Activated T-helper 2 cell treated with anti-CD3 and anti-CD28 coated beads, Interferon-gamma antibody, Interleukin-2, Interleukin-4, amounts not matched to agents 10 μg/mL and 5 μg/mL and 100 μg/mL, durations not matched to agents 14 hours and 24 hours and 36 hours (primary cell): ENCODE results near the gene STK36. TPM values are rescaled to one million over a fixed set of nuclear protein-coding genes. Genes with fewer than 3 reads are reported as not detected.

Source experiments
- DNase-seq: peaks from one replicate; pipeline ENCODE4 v3.0.0; 2021; ENCODE audit warnings: low spot score
- H3K27ac Mint-ChIP-seq: one replicate; pipeline ENCODE4 v1.8.0; 2021; ENCODE audit warnings: mixed read lengths
- H3K27me3 Mint-ChIP-seq: one replicate; pipeline ENCODE4 v1.8.0; 2021; ENCODE audit warnings: low read depth, mixed read lengths
- H3K36me3 Mint-ChIP-seq: one replicate; pipeline ENCODE4 v1.8.0; 2021; ENCODE audit warnings: low read depth, mixed read lengths
- H3K4me1 Mint-ChIP-seq: one replicate; pipeline ENCODE4 v1.8.0; 2021; ENCODE audit warnings: low read depth, mixed read lengths
- H3K4me3 Mint-ChIP-seq: one replicate; pipeline ENCODE4 v1.8.0; 2021; ENCODE audit warnings: low read depth, mild to moderate bottlenecking, moderate library complexity, mixed read lengths
- H3K9me3 Mint-ChIP-seq: one replicate; pipeline ENCODE4 v1.8.0; 2021; ENCODE audit warnings: mixed read lengths
- intact Hi-C: fragments of 100-400 bp; cut with micrococcal nuclease; formaldehyde crosslinking; loops from one replicate; pipeline ENCODE4 v1.15.1; 2023
- total RNA-seq: library from RNA; stranded (reverse); gene quantifications from 2 replicates; pipeline ENCODE4 v1.2.3, GENCODE V29; 2022

The STK36 gene
- total RNA-seq, 1 donor from 2014 or later: 14.4 TPM

- peaks cover 35% of the 10 kb centered on the region for H3K36me3 Mint-ChIP-seq
- peaks cover 24% of the 10 kb centered on the region for H3K4me1 Mint-ChIP-seq
- H3K27me3 Mint-ChIP-seq: no peaks in the 10 kb centered on the region
- no peak overlapping the region for H3K27ac Mint-ChIP-seq
- intact Hi-C loops: no loop called here
- no peak overlapping the region for H3K4me3 Mint-ChIP-seq
- peaks cover 12% of the 10 kb centered on the region for H3K9me3 Mint-ChIP-seq
- no peak for DNase-seq
These were observed 54.2 kb downstream of the STK36 start for GRCh38 chr2:218726004-218726574.

GRCh38 chr2:218727502-218728165 is 55.7 kb downstream of the STK36 start:
- peaks cover 41% of the 10 kb centered on the region for H3K36me3 Mint-ChIP-seq
- no peak for DNase-seq
- intact Hi-C loops: loop anchor here (2.0 kb wide), 1 partner anchor 119 kb away; no protein-coding TSS in a partner anchor
- peaks cover 12% of the 10 kb centered on the region for H3K9me3 Mint-ChIP-seq
- H3K4me1 Mint-ChIP-seq: peaks cover 26% of the 10 kb centered on the region
- no peaks in the 10 kb centered on the region for H3K27me3 Mint-ChIP-seq
- H3K27ac Mint-ChIP-seq: no peak overlapping the region
- no peak overlapping the region for H3K4me3 Mint-ChIP-seq

GRCh38 chr2:218729640-218730039 is 57.8 kb downstream of the STK36 start:
- intact Hi-C loops: loop anchor here (2.0 kb wide), 1 partner anchor 117 kb away; no protein-coding TSS in a partner anchor
- Mint-ChIP-seq H3K4me3 (no peak overlapping the region), H3K27me3 (no peaks in the 10 kb centered on the region), H3K27ac (no peak overlapping the region), H3K4me1 (peaks cover 30% of the 10 kb centered on the region), H3K36me3 (peaks cover 56% of the 10 kb centered on the region), H3K9me3 (peaks cover 12% of the 10 kb centered on the region)
- DNase-seq: no peak

- Mint-ChIP-seq H3K4me1 (peaks cover 30% of the 10 kb centered on the region), H3K27me3 (no peaks in the 10 kb centered on the region), H3K27ac (no peak overlapping the region), H3K9me3 (peaks cover 5% of the 10 kb centered on the region), H3K4me3 (no peak overlapping the region), H3K36me3 (peaks cover 41% of the 10 kb centered on the region)
- no peak for DNase-seq
- intact Hi-C loops: loop anchor here (2.0 kb wide), 2 partner anchors 21 to 73 kb away; partner anchors contain the start of genes BCS1L, TTLL4 and ZNF142
These were observed 60.3 kb downstream of the STK36 start for GRCh38 chr2:218732052-218732760.

- Mint-ChIP-seq H3K36me3 (peaks cover 38% of the 10 kb centered on the region), H3K9me3 (peaks cover 2% of the 10 kb centered on the region), H3K4me3 (no peak overlapping the region), H3K27me3 (no peaks in the 10 kb centered on the region), H3K4me1 (peaks cover 29% of the 10 kb centered on the region), H3K27ac (peak overlapping the region; percentile 48)
- intact Hi-C loops: loop anchor here (2.0 kb wide), 2 partner anchors 22 to 74 kb away; partner anchors contain the start of genes BCS1L, TTLL4 and ZNF142
- no peak for DNase-seq
These were observed 60.9 kb downstream of the STK36 start for GRCh38 chr2:218732761-218733158.

GRCh38 chr2:218733171-218734021 is 61.5 kb downstream of the STK36 start:
- Mint-ChIP-seq H3K27me3 (no peaks in the 10 kb centered on the region), H3K36me3 (peaks cover 42% of the 10 kb centered on the region), H3K4me1 (peaks cover 28% of the 10 kb centered on the region), H3K4me3 (no peak overlapping the region), H3K27ac (peak overlapping the region; percentile 48), H3K9me3 (no peaks in the 10 kb centered on the region)
- DNase-seq: peak; percentile 16
- intact Hi-C loops: loop anchor here (1.0 to 2.0 kb wide), 3 partner anchors 9 to 75 kb away; partner anchors contain the start of genes BCS1L, TTLL4 and ZNF142

- no peak for DNase-seq
- intact Hi-C loops: loop anchor here (1.0 kb wide), 1 partner anchor 8 kb away; no protein-coding TSS in a partner anchor
- H3K4me1 Mint-ChIP-seq: peaks cover 28% of the 10 kb centered on the region
- peak overlapping the region; percentile 61 for H3K27ac Mint-ChIP-seq
- no peaks in the 10 kb centered on the region for H3K9me3 Mint-ChIP-seq
- H3K27me3 Mint-ChIP-seq: no peaks in the 10 kb centered on the region
- peaks cover 45% of the 10 kb centered on the region for H3K36me3 Mint-ChIP-seq
- H3K4me3 Mint-ChIP-seq: no peak overlapping the region
These were observed 62.5 kb downstream of the STK36 start for GRCh38 chr2:218734190-218734975.

GRCh38 chr2:218736531-218736930 is 64.6 kb downstream of the STK36 start:
- no peaks in the 10 kb centered on the region for H3K9me3 Mint-ChIP-seq
- no peak for DNase-seq
- H3K27me3 Mint-ChIP-seq: no peaks in the 10 kb centered on the region
- intact Hi-C loops: no loop called here
- no peak overlapping the region for H3K4me3 Mint-ChIP-seq
- peaks cover 53% of the 10 kb centered on the region for H3K36me3 Mint-ChIP-seq
- no peak overlapping the region for H3K27ac Mint-ChIP-seq
- peaks cover 25% of the 10 kb centered on the region for H3K4me1 Mint-ChIP-seq

- intact Hi-C loops: no loop called here
- Mint-ChIP-seq H3K27me3 (no peaks in the 10 kb centered on the region), H3K36me3 (peaks cover 78% of the 10 kb centered on the region), H3K27ac (no peak overlapping the region), H3K4me3 (no peak overlapping the region), H3K9me3 (no peaks in the 10 kb centered on the region), H3K4me1 (peaks cover 24% of the 10 kb centered on the region)
- DNase-seq: no peak
These were observed 71.2 kb downstream of the STK36 start for GRCh38 chr2:218743068-218743467.

- Mint-ChIP-seq H3K9me3 (no peaks in the 10 kb centered on the region), H3K27me3 (no peaks in the 10 kb centered on the region), H3K4me3 (no peak overlapping the region), H3K27ac (peak overlapping the region; percentile 29), H3K4me1 (peaks cover 24% of the 10 kb centered on the region), H3K36me3 (peaks cover 76% of the 10 kb centered on the region)
- DNase-seq: no peak
- intact Hi-C loops: no loop called here
These were observed 72.7 kb downstream of the STK36 start for GRCh38 chr2:218744615-218745014.

- Mint-ChIP-seq H3K4me3 (no peak overlapping the region), H3K9me3 (no peaks in the 10 kb centered on the region), H3K36me3 (peaks cover 78% of the 10 kb centered on the region), H3K27ac (no peak overlapping the region), H3K4me1 (peaks cover 24% of the 10 kb centered on the region), H3K27me3 (no peaks in the 10 kb centered on the region)
- DNase-seq: no peak
- intact Hi-C loops: no loop called here
These were observed 73.3 kb downstream of the STK36 start for GRCh38 chr2:218745160-218745558.
